Lung (tissue), 12 donors: Measurements from ENCODE around the gene UTP14A. TPM values are rescaled to one million over a fixed set of nuclear protein-coding genes. Genes with fewer than 3 reads are reported as not detected.

ENCODE experiments used
- ATAC-seq: fragments of 200-7000 bp; cut with Tn5 transposase; one replicate; pipeline ENCODE4 v1.9.1; 2020; ENCODE audit warnings: moderate number of reproducible peaks; ENCODE audit not compliant: insufficient read depth, low FRiP score
- DNase-seq, 3 donors: peaks; one replicate each; pipeline ENCODE4 v3.0.0-alpha.2; 2013 to 2017
- H3K27ac ChIP-seq, 2 donors: one replicate each; pipeline ENCODE4 v1.5.1; 2013; ENCODE audit warnings: mild to moderate bottlenecking in 2 of 2, moderate library complexity in 2 of 2, control low read depth in 1 of 2, inconsistent platforms in 1 of 2, low read depth in 1 of 2, low read length in 1 of 2
- H3K27me3 ChIP-seq, 3 donors: one replicate each; pipeline ENCODE4 v1.5.1; 2013; ENCODE audit warnings: low read length in 2 of 3; ENCODE audit not compliant: control insufficient read depth in 3 of 3, insufficient read depth in 3 of 3
- H3K36me3 ChIP-seq, 4 donors: one replicate each; pipeline ENCODE4 v1.5.1; 2013; ENCODE audit warnings: low read length in 4 of 4, mild to moderate bottlenecking in 1 of 4, moderate library complexity in 1 of 4; ENCODE audit not compliant: control insufficient read depth in 4 of 4, insufficient read depth in 4 of 4
- H3K4me1 ChIP-seq, 5 donors: one replicate each; pipeline ENCODE4 v1.5.1; 2013; ENCODE audit warnings: low read length in 5 of 5, mild to moderate bottlenecking in 2 of 5, moderate library complexity in 1 of 5; ENCODE audit not compliant: control insufficient read depth in 5 of 5, insufficient read depth in 5 of 5
- H3K4me3 ChIP-seq: one replicate; pipeline ENCODE4 v1.5.1; 2013; ENCODE audit warnings: mild to moderate bottlenecking, control low read depth, moderate library complexity
- H3K9ac ChIP-seq, 2 donors: one replicate each; pipeline ENCODE4 v1.5.1; 2013; ENCODE audit warnings: low read length in 2 of 2, control low read depth in 1 of 2; ENCODE audit not compliant: insufficient read depth in 1 of 2
- H3K9me3 ChIP-seq, 4 donors: one replicate each; pipeline ENCODE4 v1.5.1; 2013; ENCODE audit warnings: low read length in 3 of 4, mild to moderate bottlenecking in 1 of 4, moderate library complexity in 1 of 4; ENCODE audit not compliant: control insufficient read depth in 4 of 4, insufficient read depth in 3 of 4
- WGBS, 2 donors: extraction: QIAGEN DNeasy Blood & Tissue Kit; methylation state at CpG; one replicate each; pipeline ENCODE4 v1.1.7; 2013; 5-methylcytosine and 5-hydroxymethylcytosine counted together
- polyA plus RNA-seq, 2 donors: library from polyadenylated mRNA; stranded (reverse); fragments of 200-250 nt; gene quantifications; one replicate each; pipeline ENCODE4 v1.2.1, GENCODE V29; 2013
- total RNA-seq, 2 donors: library from RNA; depleted of rRNA in 1 of 2; stranded (reverse); fragments of >200 nt in 1 of 2; gene quantifications; one replicate each; pipeline ENCODE4 v1.2.1, GENCODE V29; 2014 to 2021
- TF ChIP-seq, protein P1 (sequence below): IDR thresholded peaks from 2 replicates; pipeline ENCODE4 v1.5.1; 2012; ENCODE audit warnings: mild to moderate bottlenecking; ENCODE audit errors: control extremely low read depth, extremely low read depth
- donor health status: control.
- donor health status: control.
- donor health status: Bipolar disorder and iron deficiency.
- donor health status: healthy.
- donor health status: DM: yes; HTN: yes; CAD: no.

Gene UTP14A
- total and polyA plus RNA-seq, 4 donors: 10.2 to 14.0 (median 12.6) TPM

DNA sequence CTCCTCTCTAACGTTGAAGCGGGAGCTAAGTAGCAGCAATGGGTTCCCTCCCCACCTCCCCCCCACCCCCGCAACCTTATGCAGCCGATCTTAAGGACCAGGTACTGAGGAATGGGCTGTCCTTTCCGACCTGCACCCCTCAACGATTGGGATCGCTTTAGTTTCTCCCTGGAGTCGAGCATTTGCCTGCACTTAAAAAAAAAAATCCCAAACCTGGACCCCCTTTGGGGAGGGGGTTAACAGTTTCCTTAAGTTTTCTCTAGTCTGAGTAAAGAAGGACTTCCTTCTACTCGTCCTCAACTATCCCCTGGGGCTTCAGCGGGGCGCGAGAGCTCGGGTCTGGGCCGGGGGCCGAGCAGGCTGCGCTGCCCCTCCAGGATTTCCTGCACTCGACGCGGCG is 50.8 kb downstream of the UTP14A start:
- ATAC-seq: no peak
- WGBS, 2 donors: 13 to 30% methylated on average over 18 to 20 of the region's 20 CpGs
- no peak for DNase-seq
- H3K4me1 ChIP-seq: peaks cover 0 to 21% (median 8%) of the 10 kb centered on the region in 5 donors
- no peak overlapping the region for H3K4me3 ChIP-seq
- peaks cover 0 to 4% (median 0%) of the 10 kb centered on the region in 4 donors for H3K9me3 ChIP-seq
- TF ChIP-seq, protein P1, sequence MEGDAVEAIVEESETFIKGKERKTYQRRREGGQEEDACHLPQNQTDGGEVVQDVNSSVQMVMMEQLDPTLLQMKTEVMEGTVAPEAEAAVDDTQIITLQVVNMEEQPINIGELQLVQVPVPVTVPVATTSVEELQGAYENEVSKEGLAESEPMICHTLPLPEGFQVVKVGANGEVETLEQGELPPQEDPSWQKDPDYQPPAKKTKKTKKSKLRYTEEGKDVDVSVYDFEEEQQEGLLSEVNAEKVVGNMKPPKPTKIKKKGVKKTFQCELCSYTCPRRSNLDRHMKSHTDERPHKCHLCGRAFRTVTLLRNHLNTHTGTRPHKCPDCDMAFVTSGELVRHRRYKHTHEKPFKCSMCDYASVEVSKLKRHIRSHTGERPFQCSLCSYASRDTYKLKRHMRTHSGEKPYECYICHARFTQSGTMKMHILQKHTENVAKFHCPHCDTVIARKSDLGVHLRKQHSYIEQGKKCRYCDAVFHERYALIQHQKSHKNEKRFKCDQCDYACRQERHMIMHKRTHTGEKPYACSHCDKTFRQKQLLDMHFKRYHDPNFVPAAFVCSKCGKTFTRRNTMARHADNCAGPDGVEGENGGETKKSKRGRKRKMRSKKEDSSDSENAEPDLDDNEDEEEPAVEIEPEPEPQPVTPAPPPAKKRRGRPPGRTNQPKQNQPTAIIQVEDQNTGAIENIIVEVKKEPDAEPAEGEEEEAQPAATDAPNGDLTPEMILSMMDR: no peak
- peaks cover 0 to 2% (median 0%) of the 10 kb centered on the region in 3 donors for H3K27me3 ChIP-seq
- no peak overlapping the region for H3K9ac ChIP-seq
- no peaks in the 10 kb centered on the region for H3K36me3 ChIP-seq
- no peak overlapping the region for H3K27ac ChIP-seq

GRCh38 chrX:129957241-129958082 is 51.5 kb downstream of the UTP14A start:
- 34 to 44% methylated on average over 11 to 55 of the region's 56 CpGs for WGBS, 2 donors
- H3K4me3 ChIP-seq: no peak overlapping the region

GRCh38 chrX:129958083-129958465 is 52.1 kb downstream of the UTP14A start:
- ATAC-seq: no peak
- Histone ChIP-seq H3K27ac (no peak overlapping the region), H3K4me1 (peaks cover 0 to 15% (median 8%) of the 10 kb centered on the region in 5 donors), H3K4me3 (no peak overlapping the region), H3K9ac (no peak overlapping the region), H3K36me3 (no peaks in the 10 kb centered on the region), H3K27me3 (peaks cover 0 to 2% (median 0%) of the 10 kb centered on the region in 3 donors), H3K9me3 (peaks cover 0 to 4% (median 0%) of the 10 kb centered on the region in 4 donors)
- 72% methylated on average over 7 of the region's 7 CpGs for WGBS, 2 donors
- TF ChIP-seq, protein P1: no peak
- DNase-seq: no peak

More at GRCh38 chrX:129957241-129958082, 51.5 kb downstream of the UTP14A start:
- Histone ChIP-seq H3K27me3 (peaks cover 0 to 2% (median 0%) of the 10 kb centered on the region in 3 donors), H3K9ac (no peak overlapping the region), H3K36me3 (no peaks in the 10 kb centered on the region), H3K27ac (peak overlapping the region; percentile 28 to 72), H3K4me1 (peaks cover 0 to 16% (median 8%) of the 10 kb centered on the region in 5 donors), H3K9me3 (peaks cover 0 to 4% (median 0%) of the 10 kb centered on the region in 4 donors)
- TF ChIP-seq, protein P1: no peak
- DNase-seq: peak; percentile 76 to 81 (median 80)
- ATAC-seq: peak; percentile 79
